Measurements from ENCODE around the gene RPIA. TPM values are rescaled to one million over a fixed set of nuclear protein-coding genes. Genes with fewer than 3 reads are reported as not detected.

RPIA gene
- total RNA-seq, 1 experiment from 2014 or later = 18.2 TPM

DNA sequence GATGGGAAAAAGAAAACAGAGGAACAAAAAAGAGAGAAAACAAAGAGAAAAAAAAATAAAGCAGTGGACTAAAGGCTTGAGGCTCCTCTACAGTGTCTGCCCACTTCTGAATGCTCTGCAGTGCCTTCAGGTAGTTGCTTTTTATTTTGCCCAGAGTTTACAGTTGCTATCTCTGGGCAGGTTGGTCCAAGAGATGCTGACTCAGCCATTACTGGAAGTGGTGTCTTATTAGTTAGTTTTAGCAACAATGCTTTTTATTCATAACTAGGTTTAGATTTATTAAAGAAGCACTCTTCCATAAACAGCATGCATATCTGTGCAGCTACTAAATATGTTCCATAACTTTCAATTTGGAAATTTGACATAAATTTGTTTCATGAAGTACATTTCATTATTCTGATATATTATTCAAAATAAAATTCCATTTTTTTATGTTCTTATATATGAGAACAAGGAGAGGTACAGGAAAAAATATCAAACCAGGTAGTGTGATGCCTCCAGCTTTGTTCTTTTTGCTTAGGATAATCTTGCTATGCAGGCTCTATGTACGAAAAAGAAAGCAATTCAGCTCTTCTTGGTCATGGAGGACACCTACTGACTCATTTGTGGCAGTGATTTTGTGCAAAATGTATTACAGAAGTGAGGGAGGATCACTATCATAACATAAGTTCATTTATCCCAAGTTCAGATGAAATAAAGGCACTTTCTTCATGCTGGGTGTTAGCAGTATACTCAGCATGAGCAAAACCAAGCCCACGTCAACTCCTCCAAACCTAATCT, 69.5 kb downstream of the RPIA start:
- ATAC-seq = no peak
- intact Hi-C loops (cut with micrococcal nuclease; ENCODE audit: unreplicated experiment) = no loop called here
- Histone ChIP-seq H3K27ac (ENCODE audit: low read length) (no peak overlapping the region), H3K27me3 (ENCODE audit: control insufficient read depth, insufficient read depth, low read length) (no peaks in the 10 kb centered on the region), H3K9me3 (ENCODE audit: control insufficient read depth, insufficient read depth, low read depth, low read length) (no peaks in the 10 kb centered on the region), H3K4me1 (ENCODE audit: control insufficient read depth, insufficient read depth, low read length) (no peaks in the 10 kb centered on the region), H3K4me3 (ENCODE audit: low read depth in 2 of 2, low read length in 2 of 2) (no peak overlapping the region), H3K36me3 (ENCODE audit: control insufficient read depth, insufficient read depth, low read length) (no peaks in the 10 kb centered on the region)
- in situ Hi-C loops (cut with HindIII; ENCODE audit: low pct_unique_long_range_greater_than_20kb, low sequenced_read_pairs) = no loop called here
- ChIA-PET CTCF (no interaction called here), POLR2A (no interaction called here)
- no peak for DNase-seq (ENCODE audit: low read depth, low spot score)
- TF ChIP-seq REST (IDR thresholded peaks at IDR 0.05; ENCODE audit: insufficient read depth in 1 of 2, low read depth in 2 of 2, low read length in 1 of 2) (no peak), TCF7L2 (IDR thresholded peaks at IDR 0.05; ENCODE audit: low read depth, low read length) (no peak), SIN3A (IDR thresholded peaks at IDR 0.05; ENCODE audit: borderline replicate concordance, insufficient read depth, low read depth, low read length) (no peak), POLR2AphosphoS5 (IDR thresholded peaks at IDR 0.05; ENCODE audit: low read depth, low read length) (no peak), CTCF (IDR thresholded peaks at IDR 0.05) (no peak)
- no TSS peak for BruUV-seq (replicated peaks)

- no peak for TF ChIP-seq REST (IDR thresholded peaks at IDR 0.05; ENCODE audit: insufficient read depth in 1 of 2, low read depth in 2 of 2, low read length in 1 of 2)
- no peak for TF ChIP-seq CTCF (IDR thresholded peaks at IDR 0.05)
- no peak for TF ChIP-seq TCF7L2 (IDR thresholded peaks at IDR 0.05; ENCODE audit: low read depth, low read length)
- no peak for TF ChIP-seq SIN3A (IDR thresholded peaks at IDR 0.05; ENCODE audit: borderline replicate concordance, insufficient read depth, low read depth, low read length)
- no peak for TF ChIP-seq POLR2AphosphoS5 (IDR thresholded peaks at IDR 0.05; ENCODE audit: low read depth, low read length)
- Histone ChIP-seq H3K4me3 (ENCODE audit: low read depth in 2 of 2, low read length in 2 of 2) (no peak overlapping the region), H3K36me3 (ENCODE audit: control insufficient read depth, insufficient read depth, low read length) (no peaks in the 10 kb centered on the region), H3K27ac (ENCODE audit: low read length) (no peak overlapping the region), H3K9me3 (ENCODE audit: control insufficient read depth, insufficient read depth, low read depth, low read length) (no peaks in the 10 kb centered on the region), H3K4me1 (ENCODE audit: control insufficient read depth, insufficient read depth, low read length) (no peaks in the 10 kb centered on the region), H3K27me3 (ENCODE audit: control insufficient read depth, insufficient read depth, low read length) (no peaks in the 10 kb centered on the region)
- ChIA-PET CTCF (no interaction called here), POLR2A (no interaction called here)
- intact Hi-C loops (cut with micrococcal nuclease; ENCODE audit: unreplicated experiment) = no loop called here
- DNase-seq (ENCODE audit: low read depth, low spot score) (no peak), ATAC-seq (no peak)
- BruUV-seq (replicated peaks) = no TSS peak
- in situ Hi-C loops (cut with HindIII; ENCODE audit: low pct_unique_long_range_greater_than_20kb, low sequenced_read_pairs) = no loop called here
Measured at GRCh38 chr2:88764141-88764849, 72.8 kb downstream of the RPIA start.

Measured in Panc1 (cell line).